ENCODE measurements around the gene ATP10B. TPM values are rescaled to one million over a fixed set of nuclear protein-coding genes. Genes with fewer than 3 reads are reported as not detected.

Gene ATP10B
- total and polyA plus RNA-seq, 10 of the 15 experiments (the other 5 are each of a cell fraction or from before 2014, with no cell fraction given), result not detected

DNA sequence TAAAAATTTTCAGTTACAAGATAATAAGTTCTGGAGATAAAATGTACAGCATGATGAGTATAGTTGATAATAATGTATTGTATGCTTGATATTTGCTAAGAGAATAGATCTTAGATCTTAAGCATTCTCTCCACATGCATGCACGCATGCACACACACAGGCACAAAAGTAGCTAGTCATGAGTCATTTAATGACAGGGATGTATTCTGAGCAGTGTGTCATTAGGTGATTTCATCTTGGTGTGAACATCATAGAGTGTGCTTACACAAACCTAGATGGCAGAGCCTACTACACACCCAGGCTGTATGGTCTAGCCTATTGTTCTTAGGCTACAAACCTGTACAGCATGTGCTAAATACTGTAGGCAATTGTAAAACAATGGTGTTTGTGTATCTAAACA lies 306.2 kb downstream of the ATP10B start (continued):
- TF ChIP-seq BCL11A (IDR thresholded peaks at IDR 0.05; ENCODE audit: low read depth, low read length), result no peak
- TF ChIP-seq, protein P1, sequence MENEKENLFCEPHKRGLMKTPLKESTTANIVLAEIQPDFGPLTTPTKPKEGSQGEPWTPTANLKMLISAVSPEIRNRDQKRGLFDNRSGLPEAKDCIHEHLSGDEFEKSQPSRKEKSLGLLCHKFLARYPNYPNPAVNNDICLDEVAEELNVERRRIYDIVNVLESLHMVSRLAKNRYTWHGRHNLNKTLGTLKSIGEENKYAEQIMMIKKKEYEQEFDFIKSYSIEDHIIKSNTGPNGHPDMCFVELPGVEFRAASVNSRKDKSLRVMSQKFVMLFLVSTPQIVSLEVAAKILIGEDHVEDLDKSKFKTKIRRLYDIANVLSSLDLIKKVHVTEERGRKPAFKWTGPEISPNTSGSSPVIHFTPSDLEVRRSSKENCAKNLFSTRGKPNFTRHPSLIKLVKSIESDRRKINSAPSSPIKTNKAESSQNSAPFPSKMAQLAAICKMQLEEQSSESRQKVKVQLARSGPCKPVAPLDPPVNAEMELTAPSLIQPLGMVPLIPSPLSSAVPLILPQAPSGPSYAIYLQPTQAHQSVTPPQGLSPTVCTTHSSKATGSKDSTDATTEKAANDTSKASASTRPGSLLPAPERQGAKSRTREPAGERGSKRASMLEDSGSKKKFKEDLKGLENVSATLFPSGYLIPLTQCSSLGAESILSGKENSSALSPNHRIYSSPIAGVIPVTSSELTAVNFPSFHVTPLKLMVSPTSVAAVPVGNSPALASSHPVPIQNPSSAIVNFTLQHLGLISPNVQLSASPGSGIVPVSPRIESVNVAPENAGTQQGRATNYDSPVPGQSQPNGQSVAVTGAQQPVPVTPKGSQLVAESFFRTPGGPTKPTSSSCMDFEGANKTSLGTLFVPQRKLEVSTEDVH (IDR thresholded peaks at IDR 0.05; ENCODE audit: low read depth, partially characterized antibody), result no peak
- no peak for TF ChIP-seq GATAD2B (conservative IDR thresholded peaks at IDR 0.05; ENCODE audit: low read depth)
- TF ChIP-seq, protein P2, sequence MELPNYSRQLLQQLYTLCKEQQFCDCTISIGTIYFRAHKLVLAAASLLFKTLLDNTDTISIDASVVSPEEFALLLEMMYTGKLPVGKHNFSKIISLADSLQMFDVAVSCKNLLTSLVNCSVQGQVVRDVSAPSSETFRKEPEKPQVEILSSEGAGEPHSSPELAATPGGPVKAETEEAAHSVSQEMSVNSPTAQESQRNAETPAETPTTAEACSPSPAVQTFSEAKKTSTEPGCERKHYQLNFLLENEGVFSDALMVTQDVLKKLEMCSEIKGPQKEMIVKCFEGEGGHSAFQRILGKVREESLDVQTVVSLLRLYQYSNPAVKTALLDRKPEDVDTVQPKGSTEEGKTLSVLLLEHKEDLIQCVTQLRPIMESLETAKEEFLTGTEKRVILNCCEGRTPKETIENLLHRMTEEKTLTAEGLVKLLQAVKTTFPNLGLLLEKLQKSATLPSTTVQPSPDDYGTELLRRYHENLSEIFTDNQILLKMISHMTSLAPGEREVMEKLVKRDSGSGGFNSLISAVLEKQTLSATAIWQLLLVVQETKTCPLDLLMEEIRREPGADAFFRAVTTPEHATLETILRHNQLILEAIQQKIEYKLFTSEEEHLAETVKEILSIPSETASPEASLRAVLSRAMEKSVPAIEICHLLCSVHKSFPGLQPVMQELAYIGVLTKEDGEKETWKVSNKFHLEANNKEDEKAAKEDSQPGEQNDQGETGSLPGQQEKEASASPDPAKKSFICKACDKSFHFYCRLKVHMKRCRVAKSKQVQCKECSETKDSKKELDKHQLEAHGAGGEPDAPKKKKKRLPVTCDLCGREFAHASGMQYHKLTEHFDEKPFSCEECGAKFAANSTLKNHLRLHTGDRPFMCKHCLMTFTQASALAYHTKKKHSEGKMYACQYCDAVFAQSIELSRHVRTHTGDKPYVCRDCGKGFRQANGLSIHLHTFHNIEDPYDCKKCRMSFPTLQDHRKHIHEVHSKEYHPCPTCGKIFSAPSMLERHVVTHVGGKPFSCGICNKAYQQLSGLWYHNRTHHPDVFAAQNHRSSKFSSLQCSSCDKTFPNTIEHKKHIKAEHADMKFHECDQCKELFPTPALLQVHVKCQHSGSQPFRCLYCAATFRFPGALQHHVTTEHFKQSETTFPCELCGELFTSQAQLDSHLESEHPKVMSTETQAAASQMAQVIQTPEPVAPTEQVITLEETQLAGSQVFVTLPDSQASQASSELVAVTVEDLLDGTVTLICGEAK (IDR thresholded peaks at IDR 0.05; ENCODE audit: borderline replicate concordance), result no peak
- no peak for TF ChIP-seq ZNF622 (IDR thresholded peaks at IDR 0.05)
- TF ChIP-seq KLF5 (IDR thresholded peaks at IDR 0.05; ENCODE audit: partially characterized antibody), result no peak

Measured in GM12878 (cell line).